HEK293 (cell line): ENCODE data around the gene CAB39L.
A peak's percentile ranks its signal among the peaks of the same experiment; 100 is the strongest.

Experiments
- CTCF ChIA-PET: fragments of 350-600 bp; formaldehyde crosslinking; extraction: SDS; loops from one replicate; lab custom pipeline; 2021; ENCODE audit warnings: antibody characterized with exemption; lab: Yijun Ruan, JAX
- POLR2A ChIA-PET: fragments of 300-600 bp; formaldehyde crosslinking; extraction: SDS; loops from one replicate; lab custom pipeline; 2020; ENCODE audit warnings: antibody characterized with exemption, inconsistent platforms; lab: Yijun Ruan, JAX
- H3K27ac ChIP-seq: fragments of 200-500 bp; sonication (Bioruptor generic); 2 replicates; pipeline ENCODE4 v1.5.1; 2014; ENCODE audit warnings: low read depth, low read length, control low read depth, inconsistent platforms; ENCODE audit errors: extremely low read depth
- H3K36me3 ChIP-seq, 2 experiments: fragments of 200-500 bp in 1 of 2; sonication (Bioruptor generic) in 1 of 2; 1 replicate in 1 of 2; 2 replicates in 1 of 2; pipeline ENCODE4 v1.5.1; 2014 to 2017; ENCODE audit warnings: inconsistent platforms in 2 of 2, low read length in 2 of 2; ENCODE audit not compliant: control insufficient read depth in 2 of 2, insufficient read depth in 1 of 2
- H3K4me1 ChIP-seq: fragments of 200-500 bp; sonication (Bioruptor generic); 2 replicates; pipeline ENCODE4 v1.5.1; 2014; ENCODE audit warnings: mild to moderate bottlenecking, low read length, inconsistent platforms; ENCODE audit not compliant: control insufficient read depth, insufficient read depth
- H3K4me3 ChIP-seq: 2 replicates; pipeline ENCODE4 v1.5.1; 2011; ENCODE audit warnings: low read depth, mild to moderate bottlenecking, control low read depth, low read length, moderate library complexity
- H3K9me3 ChIP-seq: fragments of 200-500 bp; sonication (Bioruptor generic); 2 replicates; pipeline ENCODE4 v1.5.1; 2014; ENCODE audit warnings: low read depth, low read length, inconsistent platforms; ENCODE audit not compliant: control insufficient read depth, insufficient read depth
- BCL6B ChIP-seq: fragments of 450-650 bp; formaldehyde crosslinking; IDR thresholded peaks from 2 replicates; pipeline ENCODE4 v1.5.1; 2017; ENCODE audit warnings: missing biosample characterization, missing genetic modification characterization
- FEZF1 ChIP-seq: fragments of 450-650 bp; formaldehyde crosslinking; IDR thresholded peaks from 2 replicates; pipeline ENCODE4 v1.5.1; 2016; ENCODE audit warnings: missing biosample characterization, missing genetic modification characterization
- HOXD13 ChIP-seq: sonication (generic); formaldehyde crosslinking; IDR thresholded peaks from 2 replicates; pipeline ENCODE4 v1.8.0; 2022; ENCODE audit warnings: missing genetic modification reagents, borderline replicate concordance
- KLF1 ChIP-seq: fragments of 450-650 bp; formaldehyde crosslinking; IDR thresholded peaks from 2 replicates; pipeline ENCODE4 v1.5.1; 2016; ENCODE audit warnings: missing biosample characterization, missing genetic modification characterization
- KLF8 ChIP-seq: fragments of 450-650 bp; formaldehyde crosslinking; IDR thresholded peaks from 2 replicates; pipeline ENCODE4 v1.5.1; 2016; ENCODE audit warnings: missing biosample characterization, missing genetic modification characterization
- PRDM10 ChIP-seq: fragments of 450-650 bp; formaldehyde crosslinking; IDR thresholded peaks from 2 replicates; pipeline ENCODE4 v1.5.1; 2016; ENCODE audit warnings: missing biosample characterization, missing genetic modification characterization
- PRDM6 ChIP-seq: fragments of 450-650 bp; formaldehyde crosslinking; IDR thresholded peaks from 2 replicates; pipeline ENCODE4 v1.5.1; 2017; ENCODE audit warnings: missing biosample characterization, missing genetic modification characterization
- ZBTB1 ChIP-seq: fragments of 450-650 bp; formaldehyde crosslinking; IDR thresholded peaks from 2 replicates; pipeline ENCODE4 v1.5.1; 2016; ENCODE audit warnings: missing biosample characterization, missing genetic modification characterization
- ZBTB7A ChIP-seq: fragments of 450-650 bp; formaldehyde crosslinking; IDR thresholded peaks from 2 replicates; pipeline ENCODE4 v1.5.1; 2016; ENCODE audit warnings: low read depth, missing biosample characterization, missing genetic modification characterization
- ZFP3 ChIP-seq: fragments of 450-650 bp; formaldehyde crosslinking; IDR thresholded peaks from 2 replicates; pipeline ENCODE4 v1.5.1; 2016; ENCODE audit warnings: low read depth, missing biosample characterization, missing genetic modification characterization
- ZNF16 ChIP-seq: fragments of 450-650 bp; formaldehyde crosslinking; IDR thresholded peaks from 2 replicates; pipeline ENCODE4 v1.5.1; 2016; ENCODE audit warnings: low read depth, missing biosample characterization, missing genetic modification characterization
- ZNF184 ChIP-seq: fragments of 450-650 bp; IDR thresholded peaks from 2 replicates; pipeline ENCODE4 v1.5.1; 2018; ENCODE audit warnings: missing biosample characterization, mild to moderate bottlenecking, missing genetic modification characterization
- ZNF24 ChIP-seq: fragments of 450-650 bp; formaldehyde crosslinking; IDR thresholded peaks from 2 replicates; pipeline ENCODE4 v1.5.1; 2016; ENCODE audit warnings: missing biosample characterization, missing genetic modification characterization
- ZNF366 ChIP-seq: fragments of 450-650 bp; formaldehyde crosslinking; conservative IDR thresholded peaks from 2 replicates; pipeline ENCODE4 v1.5.1; 2016; ENCODE audit warnings: missing biosample characterization, missing genetic modification characterization
- ZNF404 ChIP-seq: fragments of 450-650 bp; formaldehyde crosslinking; IDR thresholded peaks from 2 replicates; pipeline ENCODE4 v1.5.1; 2017; ENCODE audit warnings: missing biosample characterization, missing genetic modification characterization
- ZNF416 ChIP-seq: fragments of 450-650 bp; formaldehyde crosslinking; IDR thresholded peaks from 2 replicates; pipeline ENCODE4 v1.5.1; 2016; ENCODE audit warnings: missing biosample characterization, missing genetic modification characterization
- ZNF529 ChIP-seq: fragments of 450-650 bp; formaldehyde crosslinking; IDR thresholded peaks from 2 replicates; pipeline ENCODE4 v1.5.1; 2017; ENCODE audit warnings: missing genetic modification characterization, missing biosample characterization; ENCODE audit not compliant: insufficient replicate concordance
- ZNF558 ChIP-seq: fragments of 450-650 bp; formaldehyde crosslinking; IDR thresholded peaks from 2 replicates; pipeline ENCODE4 v1.5.1; 2016; ENCODE audit warnings: missing biosample characterization, missing genetic modification characterization
- ZNF692 ChIP-seq: fragments of 450-650 bp; formaldehyde crosslinking; IDR thresholded peaks from 2 replicates; pipeline ENCODE4 v1.5.1; 2016; ENCODE audit warnings: missing biosample characterization, missing genetic modification characterization
- ZNF707 ChIP-seq: fragments of 450-650 bp; formaldehyde crosslinking; IDR thresholded peaks from 2 replicates; pipeline ENCODE4 v1.5.1; 2016; ENCODE audit warnings: missing biosample characterization, missing genetic modification characterization
- ZSCAN18 ChIP-seq: fragments of 450-650 bp; formaldehyde crosslinking; IDR thresholded peaks from 2 replicates; pipeline ENCODE4 v1.5.1; 2016; ENCODE audit warnings: missing biosample characterization, missing genetic modification characterization

Gene CAB39L

GRCh38 chr13:49287995-49288394 lies 155.9 kb downstream of the CAB39L start:
- no peaks in the 10 kb centered on the region for H3K36me3 ChIP-seq
- ChIA-PET CTCF (no interaction called here), POLR2A (no interaction called here)
- TF ChIP-seq FEZF1 (tag by site-specific recombination) (no peak), BCL6B (peak; percentile 29; the same call in 1 of the 2 replicates)
- TF ChIP-seq, all 188 proteins: peak for 1
- H3K4me3 ChIP-seq = no peak overlapping the region
- H3K4me1 ChIP-seq = no peaks in the 10 kb centered on the region
- H3K27ac ChIP-seq = no peak overlapping the region
- H3K9me3 ChIP-seq = no peaks in the 10 kb centered on the region

GRCh38 chr13:49279885-49280284 lies 164.0 kb downstream of the CAB39L start:
- H3K9me3 ChIP-seq = no peaks in the 10 kb centered on the region
- TF ChIP-seq ZNF529 (tag by site-specific recombination) = no peak
- TF ChIP-seq PRDM6 (tag by site-specific recombination) = no peak
- no peak for TF ChIP-seq KLF8
- TF ChIP-seq HOXD13 = no peak
- no peak for TF ChIP-seq ZNF416 (tag by site-specific recombination)
- no peak for TF ChIP-seq PRDM10 (tag by site-specific recombination)
- TF ChIP-seq ZFP3 = no peak
- no peak for TF ChIP-seq ZBTB1 (tag by site-specific recombination)
- no peak for TF ChIP-seq ZNF16
- TF ChIP-seq ZNF366 = no peak
- no peak for TF ChIP-seq ZSCAN18
- TF ChIP-seq ZNF692 = no peak
- TF ChIP-seq ZNF24 (tag by site-specific recombination) = no peak
- TF ChIP-seq ZBTB7A (tag by site-specific recombination) = no peak
- no peak for TF ChIP-seq ZNF558
- TF ChIP-seq ZNF707 = no peak
- no peak for TF ChIP-seq ZNF404 (tag by site-specific recombination)
- TF ChIP-seq ZNF184 = no peak
- no peak for TF ChIP-seq KLF1 (tag by site-specific recombination)
- no peak overlapping the region for H3K4me3 ChIP-seq
- H3K27ac ChIP-seq = no peak overlapping the region
- POLR2A ChIA-PET = no interaction called here
- no peaks in the 10 kb centered on the region for H3K36me3 ChIP-seq
- no peaks in the 10 kb centered on the region for H3K4me1 ChIP-seq
- CTCF ChIA-PET = interaction anchor here (0.7 to 2.3 kb wide), 8 partner anchors 15 to 686 kb away, joined by 3 to 10 read pairs (median 4); no protein-coding TSS in a partner anchor
